Measurements from ENCODE around the gene CXCR6. TPM values are rescaled to one million over a fixed set of nuclear protein-coding genes. Genes with fewer than 3 reads are reported as not detected.

The CXCR6 gene
- total and polyA plus RNA-seq, 2 of the 8 experiments (the other 6 are each of a cell fraction or from before 2014, with no cell fraction given), result not detected

DNA sequence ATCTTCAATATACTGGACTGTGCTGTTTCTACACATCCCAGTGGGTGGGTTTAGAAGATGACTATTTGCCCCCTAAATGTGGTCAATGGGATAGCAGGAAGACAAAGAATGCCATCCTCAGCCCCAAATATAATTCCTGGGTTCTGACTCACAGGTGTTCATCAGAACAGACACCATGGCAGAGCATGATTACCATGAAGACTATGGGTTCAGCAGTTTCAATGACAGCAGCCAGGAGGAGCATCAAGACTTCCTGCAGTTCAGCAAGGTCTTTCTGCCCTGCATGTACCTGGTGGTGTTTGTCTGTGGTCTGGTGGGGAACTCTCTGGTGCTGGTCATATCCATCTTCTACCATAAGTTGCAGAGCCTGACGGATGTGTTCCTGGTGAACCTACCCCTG lies 3.0 kb downstream of the CXCR6 start:
- Histone ChIP-seq H3K79me2 (ENCODE audit: control insufficient read depth in 1 of 2, insufficient read depth in 2 of 2, low read length in 2 of 2) (no peaks in the 10 kb centered on the region), H2AK5ac (ENCODE audit: low read depth, low read length) (no peak overlapping the region), H2BK120ac (replicated peaks; ENCODE audit: low read depth, low read length) (no peak overlapping the region), H3K56ac (replicated peaks; ENCODE audit: insufficient read length, low read depth, low read length) (no peak overlapping the region), H3K4me1 (replicated peaks in 1 of 4; ENCODE audit: control insufficient read depth in 3 of 4, insufficient read depth in 4 of 4, low read length in 3 of 4) (no peaks in the 10 kb centered on the region), H3K36me3 (ENCODE audit: control insufficient read depth in 2 of 4, insufficient read depth in 4 of 4, low read length in 3 of 4) (peaks cover 2 to 35% (median 29%) of the 10 kb centered on the region in 4 experiments; a peak in 7 of 8 replicates), H3K23me2 (ENCODE audit: low read depth, low read length) (no peaks in the 10 kb centered on the region), H4K20me1 (replicated peaks in 1 of 2; ENCODE audit: control insufficient read depth in 1 of 2, insufficient read depth in 2 of 2, low read length in 2 of 2) (peaks cover 1 to 4% of the 10 kb centered on the region in 2 experiments), H2BK15ac (ENCODE audit: low read length) (no peak overlapping the region), H3K14ac (ENCODE audit: insufficient read length) (no peak overlapping the region), H4K8ac (ENCODE audit: extremely low read depth, insufficient read depth, low read length) (no peak overlapping the region), H3K9me3 (ENCODE audit: insufficient read depth in 2 of 2, low read depth in 1 of 2, low read length in 1 of 2) (no peaks in the 10 kb centered on the region), H3K4me3 (ENCODE audit: extremely low read depth in 1 of 4, insufficient read depth in 2 of 4, low read depth in 3 of 4, low read length in 4 of 4) (no peak overlapping the region), H3K4ac (replicated peaks; ENCODE audit: insufficient read length, low read depth, low read length) (no peak overlapping the region), H2BK5ac (ENCODE audit: low read depth, low read length) (no peak overlapping the region), H3K27me3 (replicated peaks in 1 of 4; ENCODE audit: control insufficient read depth in 3 of 4, extremely low read depth in 1 of 4, insufficient read depth in 3 of 4, low read length in 3 of 4) (no peaks in the 10 kb centered on the region), H3K18ac (ENCODE audit: extremely low read depth, low read length) (no peak overlapping the region), H3K27ac (ENCODE audit: low read depth, low read length) (no peak overlapping the region), H4K91ac (replicated peaks; ENCODE audit: insufficient read length, low read length) (no peak overlapping the region), H3K9ac (replicated peaks in 1 of 4; ENCODE audit: extremely low read depth in 1 of 4, low read depth in 3 of 4, low read length in 3 of 4) (no peak overlapping the region), H3K23ac (ENCODE audit: insufficient read length) (no peak overlapping the region), H3K79me1 (ENCODE audit: low read depth, low read length) (no peaks in the 10 kb centered on the region), H2BK20ac (ENCODE audit: low read length) (no peak overlapping the region), H2BK12ac (ENCODE audit: low read depth, low read length) (no peak overlapping the region), H3K4me2 (ENCODE audit: insufficient read depth in 1 of 2, low read depth in 2 of 2, low read length in 2 of 2) (no peak overlapping the region), H4K5ac (ENCODE audit: insufficient read length, low read depth, low read length) (no peak overlapping the region), H2AFZ (ENCODE audit: low read length) (no peak overlapping the region)
- CTCF ChIA-PET (ENCODE audit: partially characterized antibody), result interaction anchor here (1.0 to 1.6 kb wide), 3 partner anchors 9 to 15 kb away, joined by 3 read pairs; no protein-coding TSS in a partner anchor
- DNase-seq (ENCODE audit: low read depth in 1 of 2, low spot score in 2 of 2), result no peak
- POLR2A ChIA-PET (ENCODE audit: partially characterized antibody), result no interaction called here
- no peak for FAIRE-seq
- WGBS, 2 experiments (ENCODE audit: extremely low coverage in 1 of 2, insufficient coverage in 1 of 2, insufficient read length in 1 of 2, insufficient replicate concordance in 2 of 2, low coverage in 1 of 2, low lambda C conversion rate in 2 of 2, missing lambda C conversion rate in 1 of 2), result 100% methylated on average over 1 of the region's 1 CpG; no CpG with 5 or more reads in 1 of the 2 experiments
- TF ChIP-seq CBX5 (IDR thresholded peaks at IDR 0.05; ENCODE audit: low read depth, low read length) (no peak), RBBP5 (IDR thresholded peaks at IDR 0.05; ENCODE audit: borderline replicate concordance, low read depth, low read length) (no peak), KDM1A (IDR thresholded peaks at IDR 0.05; ENCODE audit: borderline replicate concordance, low read length) (no peak), RXRA (IDR thresholded peaks at IDR 0.05; ENCODE audit: insufficient read depth, low read depth, low read length) (no peak), SIRT6 (IDR thresholded peaks at IDR 0.05; ENCODE audit: low read length) (no peak), TCF12 (IDR thresholded peaks at IDR 0.05; ENCODE audit: low read depth, low read length) (no peak), FOSL1 (IDR thresholded peaks at IDR 0.05; ENCODE audit: insufficient read depth, low read depth, low read length) (no peak), HDAC6 (IDR thresholded peaks at IDR 0.05; ENCODE audit: low read depth, low read length) (no peak), ASH2L (IDR thresholded peaks at IDR 0.05; ENCODE audit: low read length) (no peak), TAF7 (optimal IDR thresholded peaks at IDR 0.05; ENCODE audit: borderline replicate concordance, low read depth, low read length) (no peak), JUN (IDR thresholded peaks at IDR 0.05; ENCODE audit: low read depth, low read length) (no peak), PHF8 (conservative IDR thresholded peaks at IDR 0.05; ENCODE audit: low read depth, low read length) (no peak)
- TF ChIP-seq, protein P1, sequence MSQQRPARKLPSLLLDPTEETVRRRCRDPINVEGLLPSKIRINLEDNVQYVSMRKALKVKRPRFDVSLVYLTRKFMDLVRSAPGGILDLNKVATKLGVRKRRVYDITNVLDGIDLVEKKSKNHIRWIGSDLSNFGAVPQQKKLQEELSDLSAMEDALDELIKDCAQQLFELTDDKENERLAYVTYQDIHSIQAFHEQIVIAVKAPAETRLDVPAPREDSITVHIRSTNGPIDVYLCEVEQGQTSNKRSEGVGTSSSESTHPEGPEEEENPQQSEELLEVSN (IDR thresholded peaks at IDR 0.05), result no peak
- TF ChIP-seq, protein P2, sequence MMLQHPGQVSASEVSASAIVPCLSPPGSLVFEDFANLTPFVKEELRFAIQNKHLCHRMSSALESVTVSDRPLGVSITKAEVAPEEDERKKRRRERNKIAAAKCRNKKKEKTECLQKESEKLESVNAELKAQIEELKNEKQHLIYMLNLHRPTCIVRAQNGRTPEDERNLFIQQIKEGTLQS (IDR thresholded peaks at IDR 0.05; ENCODE audit: insufficient read depth, low read depth, low read length), result no peak
